Thoracic aorta (tissue), 2 donors: ENCODE measurements around the gene CYFIP2. TPM values are rescaled to one million over a fixed set of nuclear protein-coding genes. Genes with fewer than 3 reads are reported as not detected.

ENCODE experiments used
- ATAC-seq: fragments of 150-250 bp; one replicate; pipeline ENCODE4 v1.8.0; 2017; ENCODE audit warnings: low read depth; ENCODE audit not compliant: insufficient number of reproducible peaks, low FRiP score
- DNase-seq: peaks from one replicate; pipeline ENCODE4 v3.0.0-alpha.2; 2020; ENCODE audit warnings: low spot score
- H3K27ac ChIP-seq, 2 donors: fragments of 200-600 bp; sonication (generic); 1 replicate in 1 of 2; 2 replicates in 1 of 2; pipeline ENCODE4 v1.5.1; 2016; ENCODE audit warnings: mild to moderate bottlenecking in 2 of 2, moderate library complexity in 2 of 2
- H3K27me3 ChIP-seq: fragments of 200-600 bp; sonication (generic); replicated peaks from 2 replicates; pipeline ENCODE4 v1.6.0; 2016; ENCODE audit warnings: mild to moderate bottlenecking; ENCODE audit not compliant: insufficient read depth
- H3K36me3 ChIP-seq: fragments of 200-600 bp; sonication (generic); one replicate; pipeline ENCODE4 v1.5.1; 2016
- H3K4me1 ChIP-seq, 2 donors: fragments of 200-600 bp; sonication (generic); 1 replicate in 1 of 2; 2 replicates in 1 of 2; pipeline versions ENCODE4 v1.5.1 to v1.6.0; 2016; ENCODE audit warnings: low read depth in 2 of 2, mild to moderate bottlenecking in 1 of 2; ENCODE audit not compliant: control insufficient read depth in 1 of 2
- H3K4me3 ChIP-seq: fragments of 200-600 bp; sonication (generic); 2 replicates; pipeline ENCODE4 v1.5.1; 2016; ENCODE audit warnings: mild to moderate bottlenecking
- H3K9me3 ChIP-seq: fragments of 200-600 bp; sonication (generic); 2 replicates; pipeline ENCODE4 v1.5.1; 2016
- CTCF ChIP-seq: fragments of 200-600 bp; sonication (generic); IDR thresholded peaks from one replicate; pipeline ENCODE4 v1.5.1; 2019; ENCODE audit warnings: antibody characterized with exemption
- total RNA-seq, 2 donors: library from RNA; depleted of rRNA; stranded (reverse); fragments of >200 nt; gene quantifications; one replicate each; pipeline versions ENCODE4 v1.1.0 to v1.2.3, GENCODE V29; 2016

The CYFIP2 gene
- total RNA-seq, 2 donors from 2014 or later, result 60.0 to 192 TPM

- TF ChIP-seq CTCF, result no peak
- Histone ChIP-seq H3K4me3 (no peak overlapping the region), H3K9me3 (no peaks in the 10 kb centered on the region), H3K4me1 (peaks cover 14 to 71% of the 10 kb centered on the region in 2 donors), H3K36me3 (no peaks in the 10 kb centered on the region), H3K27ac (peak overlapping the region; percentile 89 to 95), H3K27me3 (no peaks in the 10 kb centered on the region)
- ATAC-seq (no peak), DNase-seq (no peak)
Measured at GRCh38 chr5:157387041-157387563, 121.2 kb downstream of the CYFIP2 start.

- TF ChIP-seq CTCF, result no peak
- Histone ChIP-seq H3K36me3 (no peaks in the 10 kb centered on the region), H3K27ac (peak overlapping the region; percentile 77 to 95), H3K27me3 (no peaks in the 10 kb centered on the region), H3K4me1 (peaks cover 14 to 65% of the 10 kb centered on the region in 2 donors), H3K4me3 (no peak overlapping the region), H3K9me3 (no peaks in the 10 kb centered on the region)
- DNase-seq, result peak; percentile 49
- ATAC-seq, result peak; percentile 70
Measured at GRCh38 chr5:157387683-157388093, 121.8 kb downstream of the CYFIP2 start.

- no peaks in the 10 kb centered on the region for H3K36me3 ChIP-seq
- peaks cover 14 to 63% of the 10 kb centered on the region in 2 donors for H3K4me1 ChIP-seq
- ATAC-seq, result no peak
- H3K4me3 ChIP-seq, result no peak overlapping the region
- peak overlapping the region; percentile 77 to 95 for H3K27ac ChIP-seq
- H3K27me3 ChIP-seq, result no peaks in the 10 kb centered on the region
- no peak for TF ChIP-seq CTCF
- DNase-seq, result no peak
- no peaks in the 10 kb centered on the region for H3K9me3 ChIP-seq
Measured at GRCh38 chr5:157388111-157388710, 122.3 kb downstream of the CYFIP2 start.

GRCh38 chr5:157389103-157389502 is 123.2 kb downstream of the CYFIP2 start:
- ATAC-seq, result no peak
- no peak overlapping the region for H3K27ac ChIP-seq
- no peak overlapping the region for H3K4me3 ChIP-seq
- no peaks in the 10 kb centered on the region for H3K9me3 ChIP-seq
- DNase-seq, result no peak
- H3K4me1 ChIP-seq, result peaks cover 14 to 54% of the 10 kb centered on the region in 2 donors
- H3K36me3 ChIP-seq, result peaks cover 5% of the 10 kb centered on the region
- TF ChIP-seq CTCF, result no peak
- H3K27me3 ChIP-seq, result no peaks in the 10 kb centered on the region

- Histone ChIP-seq H3K27me3 (no peaks in the 10 kb centered on the region), H3K4me3 (no peak overlapping the region), H3K27ac (peak overlapping the region in 1 of 2 donors; percentile 14), H3K9me3 (no peaks in the 10 kb centered on the region), H3K36me3 (peaks cover 5% of the 10 kb centered on the region), H3K4me1 (peaks cover 14 to 47% of the 10 kb centered on the region in 2 donors)
- ATAC-seq (no peak), DNase-seq (no peak)
- no peak for TF ChIP-seq CTCF
Measured at GRCh38 chr5:157390133-157390532, 124.2 kb downstream of the CYFIP2 start.
